Heart right ventricle (tissue), 16 donors: ENCODE measurements around the gene ATRNL1. TPM values are rescaled to one million over a fixed set of nuclear protein-coding genes. Genes with fewer than 3 reads are reported as not detected.

Experiments
- ATAC-seq, 8 donors: fragments of 200-7000 bp; cut with Tn5 transposase; one replicate each; pipeline ENCODE4 v1.9.1; 2020; ENCODE audit warnings: mild to moderate bottlenecking in 8 of 8, moderate library complexity in 8 of 8, moderate number of reproducible peaks in 1 of 8
- DNase-seq, 2 donors: peaks; one replicate each; pipeline ENCODE4 v3.0.0-alpha.2; 2020
- H3K27ac ChIP-seq, 10 donors: fragments of 200-600 bp; sonication (generic) in 2 of 10; one replicate each; pipeline versions ENCODE4 v1.5.0 to v1.8.0; 2020 to 2022; ENCODE audit warnings: mild to moderate bottlenecking in 3 of 10
- H3K27me3 ChIP-seq, 7 donors: fragments of 200-600 bp; one replicate each; pipeline ENCODE4 v1.8.0; 2021 to 2022; ENCODE audit warnings: mild to moderate bottlenecking in 2 of 7
- H3K36me3 ChIP-seq, 9 donors: fragments of 200-600 bp; sonication (generic) in 1 of 9; one replicate each; pipeline versions ENCODE4 v1.5.0 to v1.8.0; 2020 to 2022; ENCODE audit warnings: mild to moderate bottlenecking in 2 of 9
- H3K4me1 ChIP-seq, 9 donors: fragments of 200-600 bp; sonication (generic) in 1 of 9; one replicate each; pipeline versions ENCODE4 v1.5.0 to v1.8.0; 2020 to 2022; ENCODE audit warnings: mild to moderate bottlenecking in 4 of 9
- H3K4me3 ChIP-seq, 10 donors: fragments of 200-600 bp; sonication (generic) in 2 of 10; one replicate each; pipeline versions ENCODE4 v1.5.0 to v1.8.0; 2020 to 2022; ENCODE audit warnings: mild to moderate bottlenecking in 7 of 10, moderate library complexity in 2 of 10
- H3K9me3 ChIP-seq, 11 donors: fragments of 200-600 bp in 10 of 11; sonication (generic) in 2 of 11; one replicate each; pipeline versions ENCODE4 v1.5.0 to v1.8.0; 2013 to 2022; ENCODE audit warnings: mild to moderate bottlenecking in 2 of 11, control low read depth in 1 of 11, moderate library complexity in 1 of 11
- CTCF ChIP-seq, 9 donors: fragments of 200-600 bp; sonication (generic) in 2 of 9; IDR thresholded peaks; one replicate each; pipeline versions ENCODE4 v1.5.0 to v1.8.0; 2021 to 2022; ENCODE audit warnings: antibody characterized with exemption in 9 of 9, mild to moderate bottlenecking in 5 of 9, moderate library complexity in 1 of 9
- WGBS, 2 donors: extraction: QIAGEN DNeasy Blood & Tissue Kit; methylation state at CpG; one replicate each; pipeline ENCODE4 v1.1.7; 2013; ENCODE audit warnings: inconsistent platforms in 1 of 2; 5-methylcytosine and 5-hydroxymethylcytosine counted together
- intact Hi-C, 10 donors: fragments of 100-400 bp; cut with DNase I; formaldehyde crosslinking; loops; one replicate each; pipeline versions ENCODE4 v1.11.1 to v1.14.2; 2022
- polyA plus RNA-seq, 2 donors: library from polyadenylated mRNA; stranded (reverse); fragments of 200-250 nt; gene quantifications; one replicate each; pipeline ENCODE4 v1.2.3, GENCODE V29; 2013
- total RNA-seq, 10 donors: library from RNA; stranded (reverse); fragmentation: NEBNext Ultra II Directional in 3 of 10; extraction: Animal tissue kit (Norgen Biotek cat#: 25700) in 3 of 10; gene quantifications; one replicate each; pipeline versions ENCODE4 v1.2.1 to v1.2.4, GENCODE V29; 2021 to 2023
- donor health status: Arrhythmogenic right ventricular cardiomyopathy.
- donor health status: ischemic (EF 13 %, LVEDD 7.1; RV severe dilation, severe dysfunction).
- donor health status: healthy with polysubstance abuse.
- donor health status: DM: no; HTN: yes; CAD: no.
- donor health status: DM: no; HTN: no; CAD: no.
- donor health status: ischemic (EF 25% LVEDD 6.9; RV normal size, moderate dysfunction).
- donor health status: ischemic (EF 25% LVEDD 5.7; RV mildly dilated, moderate dysfunction).
- donor health status: healthy.
- donor health status: DM: yes; HTN: yes; CAD: no.
- donor health status: Ischemic cardiomyopathy.
- donor health status: ischemic (EF 35%, LVEDD 5.7; RV mildly dilated, moderate dysfunction).
- donor health status: nonischemic (EF 11% LVEDD 7.7; RV severe dilation, severe dysfunction).
- donor health status: DM: yes; HTN: yes; CAD: no.
- donor health status: PGD.
- donor health status: ischemic (EF 29% LVEDD 5.4; RV normal size, mild dysfunction).
- donor health status: nonischemic (EF 23%, LVEDD 6.1; RV moderate dilation, normal function).

Gene ATRNL1
- total and polyA plus RNA-seq, 12 donors: 0.06 to 22.4 (median 8.1) TPM; not detected in 1

GRCh38 chr10:115760131-115760530, 667.0 kb downstream of the ATRNL1 start:
- Histone ChIP-seq H3K36me3 (no peaks in the 10 kb centered on the region), H3K9me3 (peaks cover 0 to 12% (median 0%) of the 10 kb centered on the region in 11 donors), H3K27me3 (no peaks in the 10 kb centered on the region), H3K27ac (no peak overlapping the region), H3K4me1 (no peaks in the 10 kb centered on the region), H3K4me3 (no peak overlapping the region)
- intact Hi-C loops: no loop called here
- TF ChIP-seq CTCF (IDR thresholded peaks at IDR 0.05): no peak
- ATAC-seq: no peak
- no peak for DNase-seq
- WGBS, 2 donors: 80 to 83% methylated on average over 1 of the region's 1 CpG

GRCh38 chr10:115761166-115761565, 668.0 kb downstream of the ATRNL1 start:
- Histone ChIP-seq H3K4me3 (no peak overlapping the region), H3K27me3 (no peaks in the 10 kb centered on the region), H3K4me1 (no peaks in the 10 kb centered on the region), H3K27ac (no peak overlapping the region), H3K36me3 (no peaks in the 10 kb centered on the region), H3K9me3 (peaks cover 0 to 6% (median 0%) of the 10 kb centered on the region in 11 donors)
- TF ChIP-seq CTCF (IDR thresholded peaks at IDR 0.05): no peak
- ATAC-seq: no peak
- intact Hi-C loops: no loop called here
- 68 to 89% methylated on average over 2 of the region's 2 CpGs for WGBS, 2 donors
- DNase-seq: no peak

GRCh38 chr10:115762029-115762428, 668.9 kb downstream of the ATRNL1 start:
- no peak overlapping the region for H3K4me3 ChIP-seq
- DNase-seq: no peak
- intact Hi-C loops: no loop called here
- H3K27me3 ChIP-seq: no peaks in the 10 kb centered on the region
- ATAC-seq: no peak
- no peak for TF ChIP-seq CTCF (IDR thresholded peaks at IDR 0.05)
- H3K27ac ChIP-seq: no peak overlapping the region
- no peaks in the 10 kb centered on the region for H3K4me1 ChIP-seq
- H3K9me3 ChIP-seq: no peaks in the 10 kb centered on the region
- H3K36me3 ChIP-seq: no peaks in the 10 kb centered on the region

GRCh38 chr10:115771755-115772154, 678.6 kb downstream of the ATRNL1 start:
- no peak for ATAC-seq
- no peak for TF ChIP-seq CTCF (IDR thresholded peaks at IDR 0.05)
- H3K27me3 ChIP-seq: no peaks in the 10 kb centered on the region
- DNase-seq: no peak
- H3K36me3 ChIP-seq: no peaks in the 10 kb centered on the region
- no peak overlapping the region for H3K27ac ChIP-seq
- no peak overlapping the region for H3K4me3 ChIP-seq
- intact Hi-C loops: no loop called here
- H3K9me3 ChIP-seq: no peaks in the 10 kb centered on the region
- peaks cover 0 to 5% (median 0%) of the 10 kb centered on the region in 9 donors for H3K4me1 ChIP-seq

- no peaks in the 10 kb centered on the region for H3K27me3 ChIP-seq
- H3K36me3 ChIP-seq: no peaks in the 10 kb centered on the region
- no peaks in the 10 kb centered on the region for H3K9me3 ChIP-seq
- DNase-seq: no peak
- ATAC-seq: peak in 1 of 8 donors; percentile 52
- no peak for TF ChIP-seq CTCF (IDR thresholded peaks at IDR 0.05)
- no peak overlapping the region for H3K4me3 ChIP-seq
- intact Hi-C loops: no loop called here
- WGBS, 2 donors: 83 to 94% methylated on average over 1 of the region's 1 CpG
- H3K27ac ChIP-seq: no peak overlapping the region
- H3K4me1 ChIP-seq: peaks cover 0 to 5% (median 0%) of the 10 kb centered on the region in 9 donors
Observed at GRCh38 chr10:115772606-115773005, 679.4 kb downstream of the ATRNL1 start.
